Heart left ventricle (tissue), 16 donors: ENCODE data around the gene TRAT1. TPM values are rescaled to one million over a fixed set of nuclear protein-coding genes. Genes with fewer than 3 reads are reported as not detected.

ENCODE experiments used
- ATAC-seq, 4 donors: fragments of 200-7000 bp; cut with Tn5 transposase; one replicate each; pipeline ENCODE4 v1.9.1; 2020 to 2022; ENCODE audit warnings: moderate library complexity in 4 of 4, mild to moderate bottlenecking in 3 of 4, moderate number of reproducible peaks in 1 of 4
- DNase-seq, 5 donors: peaks; one replicate each; pipeline ENCODE4 v3.0.0-alpha.2; 2020
- H3K27ac ChIP-seq, 12 donors: fragments of 200-600 bp; sonication (generic) in 4 of 12; one replicate each; pipeline versions ENCODE4 v1.5.0 to v1.8.0; 2016 to 2022; ENCODE audit warnings: mild to moderate bottlenecking in 2 of 12
- H3K27me3 ChIP-seq, 9 donors: fragments of 200-600 bp; sonication (generic) in 2 of 9; one replicate each; pipeline versions ENCODE4 v1.5.1 to v1.8.0; 2016 to 2022; ENCODE audit warnings: mild to moderate bottlenecking in 3 of 9
- H3K36me3 ChIP-seq, 9 donors: fragments of 200-600 bp; sonication (generic) in 2 of 9; one replicate each; pipeline versions ENCODE4 v1.5.0 to v1.8.0; 2018 to 2022; ENCODE audit warnings: mild to moderate bottlenecking in 2 of 9
- H3K4me1 ChIP-seq, 12 donors: fragments of 200-600 bp; sonication (generic) in 4 of 12; one replicate each; pipeline versions ENCODE4 v1.5.0 to v1.8.0; 2016 to 2022; ENCODE audit warnings: mild to moderate bottlenecking in 3 of 12
- H3K4me3 ChIP-seq, 12 donors: fragments of 200-600 bp; sonication (generic) in 4 of 12; one replicate each; pipeline versions ENCODE4 v1.5.0 to v1.8.0; 2017 to 2022; ENCODE audit warnings: mild to moderate bottlenecking in 9 of 12, moderate library complexity in 4 of 12
- H3K9me3 ChIP-seq, 12 donors: fragments of 200-600 bp; sonication (generic) in 4 of 12; one replicate each; pipeline versions ENCODE4 v1.5.0 to v1.8.0; 2016 to 2022; ENCODE audit warnings: mild to moderate bottlenecking in 1 of 12
- POLR2A ChIP-seq, 2 donors: fragments of 450-650 bp; IDR thresholded peaks; one replicate each; pipeline ENCODE4 v1.6.1; 2017; ENCODE audit warnings: antibody characterized with exemption in 2 of 2, mild to moderate bottlenecking in 2 of 2, moderate library complexity in 2 of 2
- WGBS, 4 donors: extraction: QIAGEN DNeasy Blood & Tissue Kit in 2 of 4; methylation state at CpG; one replicate each; pipeline versions ENCODE4 v1.1.5 to v1.1.7; 2013 to 2018; 5-methylcytosine and 5-hydroxymethylcytosine counted together
- intact Hi-C, 10 donors: fragments of 100-400 bp; cut with DNase I; formaldehyde crosslinking; loops; one replicate each; pipeline versions ENCODE4 v1.11.1 to v1.14.2; 2022
- polyA plus RNA-seq, 2 donors: library from polyadenylated mRNA; stranded (reverse); fragments of 200-250 nt; gene quantifications; one replicate each; pipeline ENCODE4 v1.2.3, GENCODE V29; 2013
- total RNA-seq, 9 donors: library from RNA; depleted of rRNA in 2 of 9; stranded (reverse); fragments of >200 nt in 2 of 9; fragmentation: NEBNext Ultra II Directional in 3 of 9; extraction: Animal tissue kit (Norgen Biotek cat#: 25700) in 3 of 9; gene quantifications; one replicate each; pipeline versions ENCODE4 v1.1.0 to v1.2.4, GENCODE V29; 2016 to 2023
- TF ChIP-seq, protein P1 (sequence below), 12 donors: fragments of 200-600 bp; sonication (generic) in 4 of 12; IDR thresholded peaks; one replicate each; pipeline versions ENCODE4 v1.5.0 to v1.8.0; 2018 to 2022; ENCODE audit warnings: antibody characterized with exemption in 12 of 12, mild to moderate bottlenecking in 5 of 12
- donor health status: ischemic (EF 13 %, LVEDD 7.1; RV severe dilation, severe dysfunction).
- donor health status: healthy with polysubstance abuse.
- donor health status: DM: no; HTN: yes; CAD: no.
- donor health status: DM: no; HTN: no; CAD: no.
- donor health status: ischemic (EF 25% LVEDD 6.9; RV normal size, moderate dysfunction).
- donor health status: ischemic (EF 25% LVEDD 5.7; RV mildly dilated, moderate dysfunction).
- donor health status: healthy.
- donor health status: DM: yes; HTN: yes; CAD: no.
- donor health status: ischemic (EF 35%, LVEDD 5.7; RV mildly dilated, moderate dysfunction).
- donor health status: nonischemic (EF 11% LVEDD 7.7; RV severe dilation, severe dysfunction).
- donor health status: DM: yes; HTN: yes; CAD: no.
- donor health status: PGD.
- donor health status: ischemic (EF 29% LVEDD 5.4; RV normal size, mild dysfunction).
- donor health status: nonischemic (EF 23%, LVEDD 6.1; RV moderate dilation, normal function).

The TRAT1 gene
- total and polyA plus RNA-seq, 11 donors: 0.08 to 1.3 (median 0.16) TPM; not detected in 6

DNA sequence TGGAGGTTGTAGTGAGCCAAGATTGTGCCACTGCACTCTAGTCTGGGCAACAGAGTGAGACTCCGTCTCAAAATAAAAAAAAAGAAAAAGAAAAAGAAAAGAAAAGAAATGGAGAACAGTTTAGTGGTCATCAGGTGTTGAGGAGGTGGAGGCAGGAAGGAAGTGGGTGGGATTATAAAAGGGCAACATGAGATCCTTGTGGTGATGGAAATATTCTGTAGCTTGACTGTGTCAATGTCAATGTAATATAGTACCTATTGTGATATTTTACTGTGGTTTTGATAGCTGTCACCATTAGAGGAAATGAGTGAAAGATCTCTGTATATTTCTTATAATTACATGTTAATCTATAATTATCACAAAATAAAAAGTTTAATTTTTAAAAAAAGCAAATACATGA, 60.8 kb downstream of the TRAT1 start:
- Histone ChIP-seq H3K27ac (no peak overlapping the region), H3K4me3 (no peak overlapping the region), H3K9me3 (no peaks in the 10 kb centered on the region), H3K27me3 (no peaks in the 10 kb centered on the region), H3K36me3 (no peaks in the 10 kb centered on the region), H3K4me1 (no peaks in the 10 kb centered on the region)
- WGBS, 4 donors: 0 to 92% (median 25%) methylated on average over 1 of the region's 1 CpG
- no peak for TF ChIP-seq POLR2A (IDR thresholded peaks at IDR 0.05)
- no peak for ATAC-seq
- intact Hi-C loops: no loop called here
- no peak for DNase-seq

DNA sequence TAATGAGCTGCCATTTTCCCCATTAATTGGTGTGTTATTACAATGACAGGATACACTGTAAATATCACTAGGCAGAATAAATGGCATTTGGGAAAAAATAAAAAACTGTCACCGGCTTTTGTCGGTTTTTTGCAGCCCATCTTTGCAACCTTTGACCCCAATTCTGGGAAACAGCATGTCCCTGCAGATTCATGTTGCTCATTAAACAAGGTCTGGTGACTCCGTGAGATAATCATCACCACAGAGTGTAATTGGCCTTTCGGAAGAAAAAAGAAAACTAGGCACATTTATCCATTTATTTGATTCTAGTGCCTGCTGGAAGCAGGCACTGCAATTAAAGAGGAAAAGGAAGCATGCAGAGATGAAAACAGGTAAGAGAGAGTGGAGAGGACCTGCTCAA, 64.5 kb downstream of the TRAT1 start:
- Histone ChIP-seq H3K4me3 (no peak overlapping the region), H3K9me3 (no peaks in the 10 kb centered on the region), H3K4me1 (no peaks in the 10 kb centered on the region), H3K27me3 (no peaks in the 10 kb centered on the region), H3K36me3 (no peaks in the 10 kb centered on the region), H3K27ac (no peak overlapping the region)
- DNase-seq: no peak
- TF ChIP-seq, protein P1, sequence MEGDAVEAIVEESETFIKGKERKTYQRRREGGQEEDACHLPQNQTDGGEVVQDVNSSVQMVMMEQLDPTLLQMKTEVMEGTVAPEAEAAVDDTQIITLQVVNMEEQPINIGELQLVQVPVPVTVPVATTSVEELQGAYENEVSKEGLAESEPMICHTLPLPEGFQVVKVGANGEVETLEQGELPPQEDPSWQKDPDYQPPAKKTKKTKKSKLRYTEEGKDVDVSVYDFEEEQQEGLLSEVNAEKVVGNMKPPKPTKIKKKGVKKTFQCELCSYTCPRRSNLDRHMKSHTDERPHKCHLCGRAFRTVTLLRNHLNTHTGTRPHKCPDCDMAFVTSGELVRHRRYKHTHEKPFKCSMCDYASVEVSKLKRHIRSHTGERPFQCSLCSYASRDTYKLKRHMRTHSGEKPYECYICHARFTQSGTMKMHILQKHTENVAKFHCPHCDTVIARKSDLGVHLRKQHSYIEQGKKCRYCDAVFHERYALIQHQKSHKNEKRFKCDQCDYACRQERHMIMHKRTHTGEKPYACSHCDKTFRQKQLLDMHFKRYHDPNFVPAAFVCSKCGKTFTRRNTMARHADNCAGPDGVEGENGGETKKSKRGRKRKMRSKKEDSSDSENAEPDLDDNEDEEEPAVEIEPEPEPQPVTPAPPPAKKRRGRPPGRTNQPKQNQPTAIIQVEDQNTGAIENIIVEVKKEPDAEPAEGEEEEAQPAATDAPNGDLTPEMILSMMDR (IDR thresholded peaks at IDR 0.05): no peak
- TF ChIP-seq POLR2A (IDR thresholded peaks at IDR 0.05): no peak
- no peak for ATAC-seq
- intact Hi-C loops: no loop called here
- 82 to 87% (median 85%) methylated on average over 4 of the region's 4 CpGs for WGBS, 4 donors

DNA sequence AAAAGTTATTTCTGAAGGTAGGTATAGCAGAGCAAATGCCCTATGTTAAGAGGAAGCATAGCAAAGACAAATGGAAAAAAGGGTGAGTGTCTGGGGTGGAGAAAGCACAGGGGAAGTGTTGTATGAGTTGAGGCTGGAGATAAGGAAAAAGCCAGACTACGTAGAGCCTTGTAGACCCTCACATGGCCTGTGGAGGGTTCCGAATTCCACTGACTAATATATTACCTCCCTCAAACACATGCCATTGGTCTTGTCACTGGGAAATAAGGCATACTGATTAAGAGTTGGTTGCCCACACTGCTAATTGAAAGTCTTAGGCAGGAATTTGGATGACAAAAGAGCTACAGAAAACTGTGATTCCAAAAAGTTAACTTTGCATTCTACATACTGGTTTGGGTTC, 65.2 kb downstream of the TRAT1 start:
- TF ChIP-seq POLR2A (IDR thresholded peaks at IDR 0.05): no peak
- TF ChIP-seq, protein P1 (IDR thresholded peaks at IDR 0.05): no peak
- H3K27me3 ChIP-seq: no peaks in the 10 kb centered on the region
- no peaks in the 10 kb centered on the region for H3K9me3 ChIP-seq
- 41 to 59% (median 46%) methylated on average over 2 of the region's 2 CpGs for WGBS, 4 donors
- intact Hi-C loops: no loop called here
- DNase-seq (no peak), ATAC-seq (no peak)
- no peaks in the 10 kb centered on the region for H3K4me1 ChIP-seq
- no peaks in the 10 kb centered on the region for H3K36me3 ChIP-seq
- no peak overlapping the region for H3K4me3 ChIP-seq
- H3K27ac ChIP-seq: no peak overlapping the region

DNA sequence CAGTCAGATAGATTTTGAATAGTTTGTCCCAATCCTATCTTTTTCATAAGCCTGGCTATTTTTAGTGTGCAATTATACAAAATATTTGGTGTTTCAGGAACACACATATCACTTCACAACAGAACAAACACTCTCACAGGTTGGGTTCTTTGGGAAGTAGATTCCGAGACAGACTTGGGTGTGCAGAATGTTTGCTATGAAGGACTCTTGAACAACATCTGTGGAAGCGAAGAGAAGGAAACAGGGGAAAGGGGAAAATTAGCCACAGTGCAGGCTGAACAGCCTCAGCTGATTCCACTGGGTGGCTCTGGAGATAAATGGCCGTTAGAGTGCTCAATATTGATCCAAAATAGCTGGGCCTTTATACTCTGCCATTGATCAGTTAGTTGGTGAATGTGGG, 69.2 kb downstream of the TRAT1 start:
- H3K27me3 ChIP-seq: no peaks in the 10 kb centered on the region
- no peak for DNase-seq

DNA sequence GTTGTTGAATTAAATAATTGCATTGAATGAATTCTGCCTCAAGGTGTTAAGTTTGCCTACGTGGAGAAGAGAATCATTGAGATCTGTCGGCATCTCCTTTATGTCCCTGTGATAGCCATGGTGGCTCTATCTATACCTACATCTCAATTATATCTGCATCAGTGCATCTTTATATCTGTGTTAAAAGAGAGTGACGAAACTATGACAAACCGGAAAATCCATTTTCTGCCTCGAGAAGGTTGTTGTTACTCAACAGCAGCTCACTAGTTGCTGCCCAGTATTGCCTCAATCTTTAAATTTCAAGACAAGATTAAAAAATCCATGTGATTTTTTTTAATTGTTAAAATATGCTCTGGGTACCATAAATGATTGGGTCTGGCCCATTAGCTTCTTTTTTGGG, 72.4 kb downstream of the TRAT1 start:
- H3K9me3 ChIP-seq: no peaks in the 10 kb centered on the region
- H3K27ac ChIP-seq: no peak overlapping the region
- H3K27me3 ChIP-seq: no peaks in the 10 kb centered on the region
- ATAC-seq (no peak), DNase-seq (no peak)
- intact Hi-C loops: no loop called here
- no peak overlapping the region for H3K4me3 ChIP-seq
- no peaks in the 10 kb centered on the region for H3K36me3 ChIP-seq
- 80 to 84% (median 82%) methylated on average over 5 of the region's 5 CpGs for WGBS, 4 donors
- H3K4me1 ChIP-seq: peaks cover 0 to 4% (median 0%) of the 10 kb centered on the region in 12 donors
- TF ChIP-seq, protein P1 (IDR thresholded peaks at IDR 0.05): no peak
- TF ChIP-seq POLR2A (IDR thresholded peaks at IDR 0.05): no peak

More for the DNA sequence above, 69.2 kb downstream of the TRAT1 start:
- ATAC-seq: no peak
- Histone ChIP-seq H3K9me3 (no peaks in the 10 kb centered on the region), H3K36me3 (no peaks in the 10 kb centered on the region), H3K4me3 (no peak overlapping the region), H3K27ac (no peak overlapping the region), H3K4me1 (no peaks in the 10 kb centered on the region)
- intact Hi-C loops: no loop called here
- TF ChIP-seq, protein P1 (IDR thresholded peaks at IDR 0.05): no peak
- TF ChIP-seq POLR2A (IDR thresholded peaks at IDR 0.05): no peak
- WGBS, 4 donors: 68 to 81% (median 70%) methylated on average over 3 of the region's 3 CpGs
